Neuron (in vitro differentiated cells): ENCODE data around the gene CLSTN1.
"Not testable (repeated sequence)": the region's sequence is repeated elsewhere in the genome, so short reads cannot be mapped to it uniquely, and the experiment has no call there.

Experiments
- H2AFZ ChIP-seq: one replicate; pipeline ENCODE4 v1.6.1; 2013; ENCODE audit warnings: low read depth, mild to moderate bottlenecking, inconsistent platforms, low read length, moderate library complexity
- H3K27me3 ChIP-seq: one replicate; pipeline ENCODE4 v1.6.1; 2013; ENCODE audit warnings: low read length; ENCODE audit not compliant: insufficient read depth
- H3K36me3 ChIP-seq: one replicate; pipeline ENCODE4 v1.6.1; 2013; ENCODE audit warnings: low read length; ENCODE audit not compliant: insufficient read depth
- H3K4me1 ChIP-seq: one replicate; pipeline ENCODE4 v1.6.1; 2013; ENCODE audit warnings: low read length; ENCODE audit not compliant: insufficient read depth
- H3K4me3 ChIP-seq: 2 replicates; pipeline ENCODE4 v1.5.1; 2013; ENCODE audit warnings: mild to moderate bottlenecking, low read length, moderate library complexity
- H3K9me3 ChIP-seq: one replicate; pipeline ENCODE4 v1.6.1; 2013; ENCODE audit warnings: low read length

Gene CLSTN1

GRCh38 chr1:9794081-9794480 lies 29.7 kb downstream of the CLSTN1 start:
- Histone ChIP-seq H3K4me3 (no peak overlapping the region), H3K36me3 (no peaks in the 10 kb centered on the region), H2AFZ (no peak overlapping the region), H3K9me3 (peaks cover 2% of the 10 kb centered on the region), H3K4me1 (peaks cover 20% of the 10 kb centered on the region), H3K27me3 (no peaks in the 10 kb centered on the region)

- Histone ChIP-seq H3K9me3 (peaks cover 5% of the 10 kb centered on the region), H3K4me1 (peaks cover 20% of the 10 kb centered on the region), H3K4me3 (no peak overlapping the region), H3K36me3 (peaks cover 2% of the 10 kb centered on the region), H2AFZ (no peak overlapping the region), H3K27me3 (no peaks in the 10 kb centered on the region)
Observed at GRCh38 chr1:9793291-9793690, 30.5 kb downstream of the CLSTN1 start.

GRCh38 chr1:9792156-9793042 lies 31.4 kb downstream of the CLSTN1 start:
- Histone ChIP-seq H3K4me3 (no peak overlapping the region), H3K9me3 (peaks cover 5% of the 10 kb centered on the region), H2AFZ (no peak overlapping the region), H3K4me1 (peaks cover 20% of the 10 kb centered on the region), H3K36me3 (peaks cover 2% of the 10 kb centered on the region), H3K27me3 (no peaks in the 10 kb centered on the region)

GRCh38 chr1:9789700-9790099 lies 34.1 kb downstream of the CLSTN1 start:
- not testable (repeated sequence) for H3K4me3 ChIP-seq, H3K36me3 ChIP-seq, H2AFZ ChIP-seq, H3K27me3 ChIP-seq, H3K9me3 ChIP-seq
- peaks cover 20% of the 10 kb centered on the region for H3K4me1 ChIP-seq

- H3K36me3 ChIP-seq = peaks cover 2% of the 10 kb centered on the region
- no peak overlapping the region for H3K4me3 ChIP-seq
- peaks cover 3% of the 10 kb centered on the region for H3K9me3 ChIP-seq
Observed at GRCh38 chr1:9787702-9788101, 36.1 kb downstream of the CLSTN1 start.

GRCh38 chr1:9785406-9785805 lies 38.4 kb downstream of the CLSTN1 start:
- Histone ChIP-seq H3K27me3 (no peaks in the 10 kb centered on the region), H2AFZ (no peak overlapping the region), H3K36me3 (peaks cover 2% of the 10 kb centered on the region), H3K9me3 (peaks cover 3% of the 10 kb centered on the region), H3K4me3 (no peak overlapping the region), H3K4me1 (no peaks in the 10 kb centered on the region)

More at GRCh38 chr1:9787702-9788101, 36.1 kb downstream of the CLSTN1 start:
- Histone ChIP-seq H3K27me3 (no peaks in the 10 kb centered on the region), H3K4me1 (peaks cover 7% of the 10 kb centered on the region), H2AFZ (no peak overlapping the region)

- Histone ChIP-seq H3K9me3 (peaks cover 3% of the 10 kb centered on the region), H3K27me3 (no peaks in the 10 kb centered on the region), H3K4me1 (no peaks in the 10 kb centered on the region), H2AFZ (no peak overlapping the region), H3K4me3 (no peak overlapping the region), H3K36me3 (peaks cover 2% of the 10 kb centered on the region)
Observed at GRCh38 chr1:9784508-9785133, 39.1 kb downstream of the CLSTN1 start.

GRCh38 chr1:9782897-9783296 lies 40.9 kb downstream of the CLSTN1 start:
- no peaks in the 10 kb centered on the region for H3K36me3 ChIP-seq
- no peaks in the 10 kb centered on the region for H3K27me3 ChIP-seq
- H2AFZ ChIP-seq = no peak overlapping the region
- no peak overlapping the region for H3K4me3 ChIP-seq
- no peaks in the 10 kb centered on the region for H3K9me3 ChIP-seq
- H3K4me1 ChIP-seq = no peaks in the 10 kb centered on the region

- no peaks in the 10 kb centered on the region for H3K27me3 ChIP-seq
Observed at GRCh38 chr1:9782116-9782751, 41.5 kb downstream of the CLSTN1 start.

GRCh38 chr1:9780554-9781110 lies 43.1 kb downstream of the CLSTN1 start:
- no peak overlapping the region for H3K4me3 ChIP-seq
- H2AFZ ChIP-seq = no peak overlapping the region
- no peaks in the 10 kb centered on the region for H3K9me3 ChIP-seq
- H3K4me1 ChIP-seq = no peaks in the 10 kb centered on the region
- H3K36me3 ChIP-seq = no peaks in the 10 kb centered on the region
- H3K27me3 ChIP-seq = no peaks in the 10 kb centered on the region

More at GRCh38 chr1:9782116-9782751, 41.5 kb downstream of the CLSTN1 start:
- Histone ChIP-seq H2AFZ (no peak overlapping the region), H3K9me3 (no peaks in the 10 kb centered on the region), H3K4me1 (no peaks in the 10 kb centered on the region), H3K4me3 (no peak overlapping the region), H3K36me3 (no peaks in the 10 kb centered on the region)

GRCh38 chr1:9778905-9779304 lies 44.9 kb downstream of the CLSTN1 start:
- H3K4me3 ChIP-seq = no peak overlapping the region
- H3K27me3 ChIP-seq = no peaks in the 10 kb centered on the region
- H3K4me1 ChIP-seq = no peaks in the 10 kb centered on the region
- no peaks in the 10 kb centered on the region for H3K36me3 ChIP-seq
- no peak overlapping the region for H2AFZ ChIP-seq
- no peaks in the 10 kb centered on the region for H3K9me3 ChIP-seq

GRCh38 chr1:9776685-9777084 lies 47.1 kb downstream of the CLSTN1 start:
- peaks cover 11% of the 10 kb centered on the region for H3K36me3 ChIP-seq
- H3K9me3 ChIP-seq = no peaks in the 10 kb centered on the region
- no peak overlapping the region for H3K4me3 ChIP-seq
- no peaks in the 10 kb centered on the region for H3K27me3 ChIP-seq
- H2AFZ ChIP-seq = no peak overlapping the region
- no peaks in the 10 kb centered on the region for H3K4me1 ChIP-seq
